Subcutaneous adipose tissue (tissue), 4 donors: ENCODE data around the gene PLGRKT. TPM values are rescaled to one million over a fixed set of nuclear protein-coding genes. Genes with fewer than 3 reads are reported as not detected.

ENCODE experiments used
- CTCF ChIP-seq: fragments of 450-650 bp; IDR thresholded peaks from one replicate; pipeline ENCODE4 v1.5.1; 2016; ENCODE audit warnings: low read depth, mild to moderate bottlenecking, control low read depth, antibody characterized with exemption, moderate library complexity
- total RNA-seq, 4 donors: library from RNA; depleted of rRNA; stranded (reverse); fragments of >200 nt; gene quantifications; one replicate each; pipeline ENCODE4 v1.1.0, GENCODE V29; 2016

PLGRKT gene
- total RNA-seq, 4 donors from 2014 or later, result 10.2 to 17.8 (median 13.8) TPM

GRCh38 chr9:5445886-5446285 lies 8.2 kb upstream of the PLGRKT start:
- TF ChIP-seq CTCF, result no peak

GRCh38 chr9:5443850-5444249 lies 6.1 kb upstream of the PLGRKT start:
- no peak for TF ChIP-seq CTCF

- TF ChIP-seq CTCF, result no peak
Measured at GRCh38 chr9:5442400-5443011, 4.8 kb upstream of the PLGRKT start.

GRCh38 chr9:5441043-5441442 lies 3.3 kb upstream of the PLGRKT start:
- no peak for TF ChIP-seq CTCF

- no peak for TF ChIP-seq CTCF
Measured at GRCh38 chr9:5440426-5440825, 2.7 kb upstream of the PLGRKT start.

GRCh38 chr9:5438301-5439162 lies 807 bp upstream of the PLGRKT start:
- no peak for TF ChIP-seq CTCF

GRCh38 chr9:5436441-5436840 lies 1.3 kb downstream of the PLGRKT start:
- no peak for TF ChIP-seq CTCF
